ENCODE results near the gene SCUBE2. TPM values are rescaled to one million over a fixed set of nuclear protein-coding genes. Genes with fewer than 3 reads are reported as not detected.

Gene SCUBE2
- total RNA-seq, 4 donors from 2014 or later, result 0.88 to 66.8 (median 5.9) TPM

GRCh38 chr11:9089636-9090035 lies 1.8 kb downstream of the SCUBE2 start:
- no peaks in the 10 kb centered on the region for H3K4me1 ChIP-seq
- no peak overlapping the region for H3K27ac ChIP-seq
- H3K27me3 ChIP-seq, result peaks cover 0 to 3% of the 10 kb centered on the region in 2 donors
- DNase-seq, result no peak
- TF ChIP-seq POLR2A (IDR thresholded peaks at IDR 0.05), result no peak
- no peak for TF ChIP-seq CTCF (IDR thresholded peaks at IDR 0.05)
- H3K36me3 ChIP-seq, result no peaks in the 10 kb centered on the region
- no peak overlapping the region for H3K4me3 ChIP-seq
- intact Hi-C loops (cut with DNase I; ENCODE audit: low total_unique reads), result no loop called here
- no peaks in the 10 kb centered on the region for H3K9me3 ChIP-seq

DNA sequence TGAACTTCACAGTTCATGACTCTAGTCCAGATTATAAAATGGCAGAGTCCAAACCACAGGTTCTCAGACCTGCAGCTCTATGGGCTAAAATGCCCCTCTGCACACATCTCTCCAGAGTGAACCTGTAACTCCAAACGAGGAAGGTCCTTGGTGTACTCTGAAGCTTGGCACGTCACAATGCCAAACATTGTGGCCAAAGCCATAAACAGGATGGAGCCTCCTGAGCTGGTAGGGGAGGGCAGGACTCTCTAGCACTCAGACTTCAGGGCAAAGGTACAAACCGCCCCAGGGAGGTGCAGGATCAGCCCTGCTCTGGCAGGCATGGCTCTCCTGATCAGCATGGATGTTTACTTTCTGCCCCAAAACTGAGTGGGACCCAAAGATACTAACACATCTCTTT lies 2.3 kb downstream of the SCUBE2 start:
- H3K4me3 ChIP-seq, result no peak overlapping the region
- H3K27me3 ChIP-seq, result peaks cover 0 to 3% of the 10 kb centered on the region in 2 donors
- TF ChIP-seq POLR2A (IDR thresholded peaks at IDR 0.05) (no peak), CTCF (IDR thresholded peaks at IDR 0.05) (no peak)
- H3K27ac ChIP-seq, result no peak overlapping the region
- no peak for DNase-seq
- intact Hi-C loops (cut with DNase I; ENCODE audit: low total_unique reads), result no loop called here
- no peaks in the 10 kb centered on the region for H3K4me1 ChIP-seq
- H3K9me3 ChIP-seq, result no peaks in the 10 kb centered on the region
- no peaks in the 10 kb centered on the region for H3K36me3 ChIP-seq

DNA sequence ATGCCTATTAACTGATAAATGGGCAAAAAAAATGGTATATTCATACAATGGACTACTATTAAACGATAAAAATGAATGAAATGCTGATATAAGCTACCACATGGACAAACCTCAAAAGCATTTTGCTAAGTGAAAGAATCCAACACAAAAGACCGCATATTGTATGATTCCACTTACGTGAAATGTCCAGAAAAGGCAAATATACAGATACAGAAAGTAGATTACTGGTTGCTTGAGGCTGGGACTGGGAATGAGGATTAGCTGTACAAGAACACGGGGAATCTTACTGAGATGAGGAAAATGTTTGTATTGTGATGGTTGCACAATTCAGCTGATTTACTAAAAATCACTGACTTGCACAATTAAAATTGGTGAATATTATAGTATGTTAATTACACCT lies 8.8 kb downstream of the SCUBE2 start:
- Histone ChIP-seq H3K4me3 (no peak overlapping the region), H3K36me3 (no peaks in the 10 kb centered on the region), H3K27ac (no peak overlapping the region), H3K27me3 (no peaks in the 10 kb centered on the region), H3K9me3 (no peaks in the 10 kb centered on the region), H3K4me1 (no peaks in the 10 kb centered on the region)
- TF ChIP-seq POLR2A (IDR thresholded peaks at IDR 0.05) (no peak), CTCF (IDR thresholded peaks at IDR 0.05) (no peak)
- DNase-seq, result no peak
- intact Hi-C loops (cut with DNase I; ENCODE audit: low total_unique reads), result no loop called here

- no peak for DNase-seq
- no peak for TF ChIP-seq CTCF (IDR thresholded peaks at IDR 0.05)
- TF ChIP-seq POLR2A (IDR thresholded peaks at IDR 0.05), result no peak
- H3K9me3 ChIP-seq, result no peaks in the 10 kb centered on the region
- H3K27me3 ChIP-seq, result no peaks in the 10 kb centered on the region
- H3K4me3 ChIP-seq, result no peak overlapping the region
- intact Hi-C loops (cut with DNase I; ENCODE audit: low total_unique reads), result no loop called here
- no peak overlapping the region for H3K27ac ChIP-seq
- H3K36me3 ChIP-seq, result no peaks in the 10 kb centered on the region
- no peaks in the 10 kb centered on the region for H3K4me1 ChIP-seq
Observed at GRCh38 chr11:9081153-9081552, 10.2 kb downstream of the SCUBE2 start.

DNA sequence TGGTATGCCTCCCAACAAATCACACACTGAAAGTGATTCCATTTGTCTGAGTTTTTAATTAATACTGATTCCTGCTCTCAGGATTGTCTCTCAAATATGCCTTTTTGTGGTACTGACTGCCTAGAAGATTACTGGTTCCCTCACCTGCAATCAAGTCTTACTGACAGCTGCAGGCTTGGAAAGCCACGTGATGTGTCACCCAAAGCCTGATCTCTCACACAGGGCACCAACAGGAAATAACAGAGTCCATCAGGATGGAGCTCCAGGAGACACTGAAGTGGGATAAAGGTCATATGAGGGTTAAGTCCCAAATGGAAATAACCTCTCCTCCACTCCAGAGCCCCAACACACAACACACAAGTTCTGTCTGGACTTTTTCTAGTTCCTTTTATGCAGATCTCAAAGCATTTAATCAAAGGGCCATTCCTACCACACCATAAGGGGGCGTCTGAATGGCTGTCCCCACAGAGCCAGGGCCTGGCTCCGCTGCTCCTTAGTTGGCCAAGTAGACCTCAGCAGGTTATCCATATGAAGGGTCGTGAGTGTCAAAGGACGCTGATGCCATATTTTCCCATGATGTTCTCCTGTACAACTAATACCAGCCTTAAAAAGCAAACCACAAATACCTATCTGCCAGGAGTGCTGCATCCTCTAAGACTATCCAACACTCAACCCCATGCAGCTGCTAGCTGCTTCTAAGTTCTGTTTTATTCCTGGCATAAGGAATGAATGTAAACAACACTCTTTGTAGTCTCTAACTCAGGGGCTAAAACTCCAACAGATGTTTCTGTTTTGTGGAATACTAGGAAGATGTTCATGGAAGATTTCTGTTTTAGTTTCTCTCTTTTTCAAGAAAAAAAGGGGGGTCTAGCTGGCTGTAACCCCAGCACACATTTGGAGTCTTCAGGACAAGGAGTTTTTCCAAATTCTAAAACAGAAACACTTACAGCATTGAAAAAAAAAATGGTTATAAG lies 13.0 kb downstream of the SCUBE2 start:
- DNase-seq, result no peak

More for the DNA sequence above, 13.0 kb downstream of the SCUBE2 start:
- Histone ChIP-seq H3K36me3 (no peaks in the 10 kb centered on the region), H3K27ac (no peak overlapping the region), H3K27me3 (no peaks in the 10 kb centered on the region), H3K9me3 (no peaks in the 10 kb centered on the region), H3K4me3 (no peak overlapping the region), H3K4me1 (no peaks in the 10 kb centered on the region)
- intact Hi-C loops (cut with DNase I; ENCODE audit: low total_unique reads), result no loop called here
- TF ChIP-seq CTCF (IDR thresholded peaks at IDR 0.05) (no peak), POLR2A (IDR thresholded peaks at IDR 0.05) (no peak)
